ENCODE results near the gene NBPF12.
"Not testable (repeated sequence)": the region's sequence is repeated elsewhere in the genome, so short reads cannot be mapped to it uniquely, and the experiment has no call there.

- TF ChIP-seq POLR2A, POLR2AphosphoS5 (IDR thresholded peaks at IDR 0.05; ENCODE audit: low read depth, low read length): not testable (repeated sequence)
Measured at GRCh38 chr1:147008495-147008894, 70.4 kb downstream of the NBPF12 start.

Measured in GM12892 (cell line).